HCT116 (cell line): ENCODE measurements around the gene IGDCC3. TPM values are rescaled to one million over a fixed set of nuclear protein-coding genes. Genes with fewer than 3 reads are reported as not detected.

ENCODE experiments used
- ATAC-seq: fragments of 200-7000 bp; cut with Tn5 transposase; 2 replicates; pipeline ENCODE4 v1.9.1; 2020; ENCODE audit warnings: mild to moderate bottlenecking, moderate library complexity
- BruUV-seq: library from RNA; stranded (reverse); fragments of 400-500 nt; replicated peaks from 2 replicates; lab custom pipeline; 2021; lab: Mats Ljungman, UMichigan
- CTCF ChIA-PET: fragments of 300-600 bp; sonication (Branson Sonifier 250); formaldehyde crosslinking; loops from one replicate; lab custom pipeline; 2021; ENCODE audit warnings: antibody characterized with exemption; lab: Charles Lee
- POLR2A ChIA-PET: fragments of 300-600, 350-600 bp; sonication (Branson Sonifier 250); formaldehyde crosslinking; loops from one replicate; lab custom pipeline; 2021; ENCODE audit warnings: antibody characterized with exemption; lab: Charles Lee
- RAD21 ChIA-PET, 2 experiments: fragments of 300-600 bp; sonication (Branson Sonifier 250); formaldehyde crosslinking; loops; one replicate each; lab custom pipeline; 2023; ENCODE audit warnings: low total read pairs in 2 of 2; ENCODE audit not compliant: uncharacterized antibody in 2 of 2, unreplicated experiment in 2 of 2, low non-redundant PET in 1 of 2; lab: Charles Lee
- DNase-seq: peaks from one replicate; pipeline ENCODE4 v3.0.0-alpha.2; 2010; ENCODE audit warnings: low read depth, low spot score
- H2AFZ ChIP-seq: fragments of 200-600 bp; shearing (Covaris generic), sonication (generic); 2 replicates; pipeline ENCODE4 v1.6.1; 2017; ENCODE audit warnings: low read depth, mixed run types, mixed read lengths, antibody characterized with exemption, low read length; ENCODE audit not compliant: poor library complexity, severe bottlenecking
- H3K27ac ChIP-seq: 2 replicates; pipeline ENCODE4 v1.5.1; 2012; ENCODE audit warnings: low read depth, low read length
- H3K27me3 ChIP-seq: fragments of 200-600 bp; sonication (generic); 2 replicates; pipeline ENCODE4 v1.6.1; 2016; ENCODE audit warnings: mixed run types, low read length, mixed read lengths; ENCODE audit not compliant: insufficient read depth
- H3K36me3 ChIP-seq, 2 experiments: fragments of 200-500 bp in 1 of 2; fragments of 200-600 bp in 1 of 2; sonication (Bioruptor generic) in 1 of 2; sonication (generic) in 1 of 2; 2 replicates each; pipeline versions ENCODE4 v1.5.1 to v1.6.1; 2014 to 2016; ENCODE audit warnings: low read length in 2 of 2, inconsistent platforms in 1 of 2, mixed read lengths in 1 of 2, mixed run types in 1 of 2; ENCODE audit not compliant: insufficient read depth in 2 of 2, control insufficient read depth in 1 of 2
- H3K4me1 ChIP-seq, 2 experiments: fragments of 200-600 bp in 1 of 2; sonication (generic) in 1 of 2; 2 replicates each; pipeline versions ENCODE4 v1.5.1 to v1.6.1; 2012 to 2017; ENCODE audit warnings: low read length in 2 of 2, inconsistent platforms in 1 of 2, mild to moderate bottlenecking in 1 of 2, mixed read lengths in 1 of 2, mixed run types in 1 of 2, moderate library complexity in 1 of 2; ENCODE audit not compliant: insufficient read depth in 2 of 2, control insufficient read depth in 1 of 2
- H3K4me2 ChIP-seq: fragments of 200-600 bp; sonication (generic); 2 replicates; pipeline ENCODE4 v1.6.1; 2017; ENCODE audit warnings: mixed run types, low read length, mixed read lengths
- H3K4me3 ChIP-seq, 2 experiments: fragments of 200-600 bp in 1 of 2; sonication (generic) in 1 of 2; replicated peaks in 1 of 2; 2 replicates each; pipeline ENCODE4 v1.5.1; 2011 to 2016; ENCODE audit warnings: low read length in 2 of 2, control low read depth in 1 of 2, low read depth in 1 of 2, mild to moderate bottlenecking in 1 of 2, mixed read lengths in 1 of 2, mixed run types in 1 of 2
- H3K79me2 ChIP-seq: fragments of 200-600 bp; sonication (generic); 2 replicates; pipeline ENCODE4 v1.6.1; 2017; ENCODE audit warnings: mild to moderate bottlenecking, mixed run types, low read length, moderate library complexity, mixed read lengths; ENCODE audit not compliant: insufficient read depth
- H3K9ac ChIP-seq: fragments of 200-600 bp; sonication (generic); 2 replicates; pipeline ENCODE4 v1.6.1; 2016; ENCODE audit warnings: low read length, mixed read lengths
- H3K9me2 ChIP-seq: fragments of 200-600 bp; sonication (generic), shearing (Covaris generic); 2 replicates; pipeline ENCODE4 v1.6.1; 2017; ENCODE audit warnings: mixed run types, mild to moderate bottlenecking, moderate library complexity; ENCODE audit not compliant: insufficient read depth
- H3K9me3 ChIP-seq, 2 experiments: fragments of 200-500 bp in 1 of 2; fragments of 200-600 bp in 1 of 2; sonication (Bioruptor generic) in 1 of 2; sonication (generic) in 1 of 2; 2 replicates each; pipeline ENCODE4 v1.6.1; 2014 to 2017; ENCODE audit warnings: low read length in 2 of 2, mixed read lengths in 2 of 2, inconsistent platforms in 1 of 2, low read depth in 1 of 2, mild to moderate bottlenecking in 1 of 2, mixed run types in 1 of 2, moderate library complexity in 1 of 2; ENCODE audit not compliant: control insufficient read depth in 1 of 2, insufficient read depth in 1 of 2
- H4K20me1 ChIP-seq: fragments of 200-600 bp; sonication (generic), shearing (Covaris generic); 2 replicates; pipeline ENCODE4 v1.6.1; 2017; ENCODE audit warnings: mixed run types, mild to moderate bottlenecking, moderate library complexity; ENCODE audit not compliant: insufficient read depth
- CBX3 ChIP-seq: IDR thresholded peaks from 2 replicates; pipeline ENCODE4 v1.6.1; 2012; ENCODE audit warnings: low read depth
- SIN3A ChIP-seq: IDR thresholded peaks from 2 replicates; pipeline ENCODE4 v1.6.1; 2012; ENCODE audit warnings: low read depth
- SRF ChIP-seq: IDR thresholded peaks from 2 replicates; pipeline ENCODE4 v1.6.1; 2012; ENCODE audit warnings: low read depth
- intact Hi-C: fragments of 100-400 bp; cut with micrococcal nuclease; formaldehyde crosslinking; loops from 2 replicates; pipeline ENCODE4 v1.10.0; 2022
- total RNA-seq: library from RNA; stranded (reverse); gene quantifications from one replicate; pipeline ENCODE4 v1.2.1, GENCODE V29; 2021; ENCODE audit not compliant: unreplicated experiment
- TF ChIP-seq, protein P1 (sequence below): IDR thresholded peaks from 2 replicates; pipeline ENCODE4 v1.6.1; 2012
- TF ChIP-seq, protein P2 (sequence below): IDR thresholded peaks from 2 replicates; pipeline ENCODE4 v1.6.1; 2012; ENCODE audit warnings: low read depth

The IGDCC3 gene
- total RNA-seq, 1 experiment from 2014 or later: 0.44 TPM

DNA sequence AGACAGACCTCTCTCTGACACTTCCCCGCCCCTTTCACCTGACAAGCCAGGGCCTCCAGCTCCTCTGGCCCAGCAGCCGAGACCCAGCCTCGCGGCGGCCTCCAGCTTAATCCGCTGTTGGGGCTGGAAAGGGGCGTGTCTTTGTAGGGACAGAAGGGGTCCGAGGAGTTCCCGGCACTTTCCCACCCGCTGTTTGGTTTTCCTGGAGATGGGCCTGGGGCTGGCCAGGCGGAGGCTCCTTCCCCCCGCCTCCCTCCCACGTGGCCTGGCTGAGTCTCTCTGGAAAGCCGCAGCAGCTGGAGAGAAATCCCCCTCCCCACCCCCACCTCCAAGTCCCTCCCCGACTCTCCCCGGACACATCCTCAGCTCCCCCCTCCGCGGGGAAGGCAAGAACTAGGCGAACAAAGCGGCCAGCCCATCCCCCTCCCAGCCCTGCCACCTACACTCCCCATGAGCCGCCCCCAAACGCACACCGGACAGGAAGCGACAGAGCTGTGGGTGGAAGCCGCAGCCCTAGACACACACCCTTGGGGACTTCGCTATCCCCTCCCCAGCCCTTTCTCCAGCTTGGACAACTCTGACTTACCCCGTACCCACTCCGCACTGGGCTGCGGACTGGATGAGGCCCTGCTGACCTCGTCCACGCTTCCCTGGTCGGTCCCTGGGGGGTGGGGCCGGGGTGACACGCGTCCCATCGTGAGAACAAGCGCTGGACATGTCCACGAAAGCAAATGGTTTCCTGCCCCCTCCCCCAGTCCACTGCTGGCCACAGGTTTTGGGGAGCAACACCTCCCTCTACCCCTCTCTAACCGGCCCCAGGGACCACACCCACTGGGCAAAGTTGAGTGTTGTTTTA lies 43.8 kb upstream of the IGDCC3 start:
- TF ChIP-seq SIN3A (no peak), SRF (no peak), CBX3 (no peak)
- TF ChIP-seq, protein P1, sequence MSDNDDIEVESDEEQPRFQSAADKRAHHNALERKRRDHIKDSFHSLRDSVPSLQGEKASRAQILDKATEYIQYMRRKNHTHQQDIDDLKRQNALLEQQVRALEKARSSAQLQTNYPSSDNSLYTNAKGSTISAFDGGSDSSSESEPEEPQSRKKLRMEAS: no peak
- TF ChIP-seq, protein P2, sequence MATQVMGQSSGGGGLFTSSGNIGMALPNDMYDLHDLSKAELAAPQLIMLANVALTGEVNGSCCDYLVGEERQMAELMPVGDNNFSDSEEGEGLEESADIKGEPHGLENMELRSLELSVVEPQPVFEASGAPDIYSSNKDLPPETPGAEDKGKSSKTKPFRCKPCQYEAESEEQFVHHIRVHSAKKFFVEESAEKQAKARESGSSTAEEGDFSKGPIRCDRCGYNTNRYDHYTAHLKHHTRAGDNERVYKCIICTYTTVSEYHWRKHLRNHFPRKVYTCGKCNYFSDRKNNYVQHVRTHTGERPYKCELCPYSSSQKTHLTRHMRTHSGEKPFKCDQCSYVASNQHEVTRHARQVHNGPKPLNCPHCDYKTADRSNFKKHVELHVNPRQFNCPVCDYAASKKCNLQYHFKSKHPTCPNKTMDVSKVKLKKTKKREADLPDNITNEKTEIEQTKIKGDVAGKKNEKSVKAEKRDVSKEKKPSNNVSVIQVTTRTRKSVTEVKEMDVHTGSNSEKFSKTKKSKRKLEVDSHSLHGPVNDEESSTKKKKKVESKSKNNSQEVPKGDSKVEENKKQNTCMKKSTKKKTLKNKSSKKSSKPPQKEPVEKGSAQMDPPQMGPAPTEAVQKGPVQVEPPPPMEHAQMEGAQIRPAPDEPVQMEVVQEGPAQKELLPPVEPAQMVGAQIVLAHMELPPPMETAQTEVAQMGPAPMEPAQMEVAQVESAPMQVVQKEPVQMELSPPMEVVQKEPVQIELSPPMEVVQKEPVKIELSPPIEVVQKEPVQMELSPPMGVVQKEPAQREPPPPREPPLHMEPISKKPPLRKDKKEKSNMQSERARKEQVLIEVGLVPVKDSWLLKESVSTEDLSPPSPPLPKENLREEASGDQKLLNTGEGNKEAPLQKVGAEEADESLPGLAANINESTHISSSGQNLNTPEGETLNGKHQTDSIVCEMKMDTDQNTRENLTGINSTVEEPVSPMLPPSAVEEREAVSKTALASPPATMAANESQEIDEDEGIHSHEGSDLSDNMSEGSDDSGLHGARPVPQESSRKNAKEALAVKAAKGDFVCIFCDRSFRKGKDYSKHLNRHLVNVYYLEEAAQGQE: no peak
- TF ChIP-seq, all 23 proteins: peak for 0
- H3K4me1 ChIP-seq: peaks cover 2 to 24% of the 10 kb centered on the region in 2 experiments; a peak in 3 of 4 replicates

More for the DNA sequence above, 43.8 kb upstream of the IGDCC3 start:
- no peaks in the 10 kb centered on the region for H4K20me1 ChIP-seq
- no peaks in the 10 kb centered on the region for H3K36me3 ChIP-seq
- no TSS peak for BruUV-seq
- H3K9me3 ChIP-seq: no peaks in the 10 kb centered on the region
- no peak for DNase-seq
- intact Hi-C loops: no loop called here
- peak overlapping the region; percentile 45 to 62 for H3K4me3 ChIP-seq
- H2AFZ ChIP-seq: peak overlapping the region; percentile 54
- peak overlapping the region; percentile 85 for H3K4me2 ChIP-seq
- H3K9ac ChIP-seq: no peak overlapping the region
- H3K79me2 ChIP-seq: no peaks in the 10 kb centered on the region
- POLR2A ChIA-PET: interaction anchor here (0.9 kb wide), 1 partner anchor 411 kb away, joined by 4 read pairs; no protein-coding TSS in a partner anchor
- H3K27ac ChIP-seq: no peak overlapping the region
- RAD21 ChIA-PET: no interaction called here
- ATAC-seq: no peak
- CTCF ChIA-PET: interaction anchor here (1.3 kb wide), 1 partner anchor 20 kb away, joined by 4 read pairs; no protein-coding TSS in a partner anchor
- no peaks in the 10 kb centered on the region for H3K27me3 ChIP-seq
- H3K9me2 ChIP-seq: no peaks in the 10 kb centered on the region
